Fibroblast of lung (primary cell): ENCODE measurements around the gene GCSH. TPM values are rescaled to one million over a fixed set of nuclear protein-coding genes. Genes with fewer than 3 reads are reported as not detected.

Experiments used
- DNase-seq, 2 donors: peaks; one replicate each; pipeline versions ENCODE4 v3.0.0 to v3.0.0-alpha.2; 2010; ENCODE audit warnings: low read depth in 2 of 2
- H2AFZ ChIP-seq: 2 replicates; pipeline ENCODE4 v1.5.1; 2012; ENCODE audit warnings: low read length, control low read depth, inconsistent platforms
- H3K27ac ChIP-seq: 2 replicates; pipeline ENCODE4 v1.5.1; 2011; ENCODE audit warnings: low read length, control low read depth; ENCODE audit not compliant: insufficient read depth
- H3K27me3 ChIP-seq: 2 replicates; pipeline ENCODE4 v1.5.1; 2011; ENCODE audit warnings: mild to moderate bottlenecking, low read length; ENCODE audit not compliant: control insufficient read depth, insufficient read depth
- H3K36me3 ChIP-seq: 2 replicates; pipeline ENCODE4 v1.5.1; 2011; ENCODE audit warnings: low read length; ENCODE audit not compliant: control insufficient read depth, insufficient read depth
- H3K4me1 ChIP-seq: 2 replicates; pipeline ENCODE4 v1.5.1; 2011; ENCODE audit warnings: low read length; ENCODE audit not compliant: control insufficient read depth, insufficient read depth; ENCODE audit errors: extremely low read depth
- H3K4me2 ChIP-seq: 2 replicates; pipeline ENCODE4 v1.5.1; 2011; ENCODE audit warnings: low read length, control low read depth; ENCODE audit not compliant: insufficient read depth; ENCODE audit errors: extremely low read depth
- H3K4me3 ChIP-seq, 4 experiments: fragments of 200-600 bp in 1 of 4; sonication (generic) in 1 of 4; replicated peaks in 1 of 4; 2 replicates each; pipeline ENCODE4 v1.5.1; 2011 to 2016; ENCODE audit warnings: low read length in 4 of 4, low read depth in 3 of 4, mild to moderate bottlenecking in 3 of 4, control low read depth in 2 of 4, inconsistent platforms in 1 of 4, mixed read lengths in 1 of 4; ENCODE audit not compliant: insufficient read depth in 1 of 4; ENCODE audit errors: control extremely low read depth in 1 of 4
- H3K79me2 ChIP-seq: 2 replicates; pipeline ENCODE4 v1.5.1; 2012; ENCODE audit warnings: mild to moderate bottlenecking, low read length, inconsistent platforms; ENCODE audit not compliant: control insufficient read depth, insufficient read depth
- H3K9ac ChIP-seq: 2 replicates; pipeline ENCODE4 v1.5.1; 2011; ENCODE audit warnings: mild to moderate bottlenecking, low read length, control low read depth; ENCODE audit not compliant: insufficient read depth
- H3K9me3 ChIP-seq: 2 replicates; pipeline ENCODE4 v1.5.1; 2012; ENCODE audit warnings: low read depth, low read length; ENCODE audit not compliant: control insufficient read depth, insufficient read depth
- H4K20me1 ChIP-seq: 2 replicates; pipeline ENCODE4 v1.5.1; 2011; ENCODE audit warnings: low read length; ENCODE audit not compliant: control insufficient read depth, insufficient read depth; ENCODE audit errors: extremely low read depth
- CTCF ChIP-seq, 2 donors: IDR thresholded peaks in 1 of 2; conservative IDR thresholded peaks in 1 of 2; 1 replicate in 1 of 2; 2 replicates in 1 of 2; pipeline ENCODE4 v1.5.1; 2011 to 2012; ENCODE audit warnings: low read length in 2 of 2, control low read depth in 1 of 2, inconsistent platforms in 1 of 2, low read depth in 1 of 2, mild to moderate bottlenecking in 1 of 2
- EZH2 ChIP-seq: IDR thresholded peaks from 2 replicates; pipeline ENCODE4 v1.5.1; 2012; ENCODE audit warnings: low read length, control low read depth, mild to moderate bottlenecking; ENCODE audit errors: missing control alignments
- polyA plus RNA-seq, 2 donors: library from polyadenylated mRNA; depleted of rRNA in 1 of 2; stranded (reverse) in 1 of 2; unstranded in 1 of 2; fragments of >200 nt; gene quantifications; 2 replicates each; pipeline ENCODE4 v1.2.1, GENCODE V29; 2011 to 2012; ENCODE audit warnings: missing spikeins in 1 of 2
- total RNA-seq: library from RNA; depleted of rRNA; stranded (reverse); fragments of >200 nt; gene quantifications from 2 replicates; pipeline ENCODE4 v1.2.1, GENCODE V29; 2014

The GCSH gene
- total and polyA plus RNA-seq, 2 donors (not counting 1 experiment from before 2014, with no cell fraction given) = 15.0 to 29.9 TPM

GRCh38 chr16:81040131-81040530 is 56.1 kb downstream of the GCSH start:
- no peak overlapping the region for H3K4me3 ChIP-seq
- peaks cover 7% of the 10 kb centered on the region for H3K36me3 ChIP-seq
- H3K4me2 ChIP-seq = no peak overlapping the region
- no peak for TF ChIP-seq CTCF (conservative IDR thresholded peaks at IDR 0.05 in 1 of 2, IDR thresholded peaks at IDR 0.05 in 1 of 2; ENCODE audit: low read depth in 1 of 2, low read length in 2 of 2)
- TF ChIP-seq EZH2 = no peak
- H3K27ac ChIP-seq = no peak overlapping the region
- no peaks in the 10 kb centered on the region for H4K20me1 ChIP-seq
- no peak overlapping the region for H2AFZ ChIP-seq
- no peaks in the 10 kb centered on the region for H3K4me1 ChIP-seq
- H3K27me3 ChIP-seq = no peaks in the 10 kb centered on the region
- no peak for DNase-seq
- H3K9ac ChIP-seq = no peak overlapping the region
- H3K79me2 ChIP-seq = peaks cover 18% of the 10 kb centered on the region
- H3K9me3 ChIP-seq = no peaks in the 10 kb centered on the region

GRCh38 chr16:81036751-81037350 is 59.3 kb downstream of the GCSH start:
- Histone ChIP-seq H3K79me2 (peaks cover 18% of the 10 kb centered on the region), H3K27ac (peak overlapping the region; percentile 53), H3K4me2 (peak overlapping the region; percentile 95), H3K9me3 (no peaks in the 10 kb centered on the region), H4K20me1 (no peaks in the 10 kb centered on the region), H3K4me3 (peak overlapping the region; percentile 74 to 90 (median 78)), H3K9ac (peak overlapping the region; percentile 67), H2AFZ (peak overlapping the region; percentile 61), H3K27me3 (no peaks in the 10 kb centered on the region), H3K4me1 (no peaks in the 10 kb centered on the region), H3K36me3 (no peaks in the 10 kb centered on the region)
- peak in 1 of 2 donors; percentile 11 for DNase-seq
- no peak for TF ChIP-seq EZH2
- TF ChIP-seq CTCF (conservative IDR thresholded peaks at IDR 0.05 in 1 of 2, IDR thresholded peaks at IDR 0.05 in 1 of 2; ENCODE audit: low read depth in 1 of 2, low read length in 2 of 2) = no peak

- Histone ChIP-seq H4K20me1 (no peaks in the 10 kb centered on the region), H3K79me2 (peaks cover 18% of the 10 kb centered on the region), H3K27me3 (no peaks in the 10 kb centered on the region), H3K4me2 (peak overlapping the region; percentile 95), H3K4me1 (no peaks in the 10 kb centered on the region), H3K9ac (peak overlapping the region; percentile 67), H2AFZ (peak overlapping the region; percentile 74), H3K27ac (peak overlapping the region; percentile 53), H3K36me3 (no peaks in the 10 kb centered on the region), H3K9me3 (no peaks in the 10 kb centered on the region), H3K4me3 (peak overlapping the region; percentile 74 to 90 (median 78))
- peak; percentile 15 to 29 for DNase-seq
- TF ChIP-seq EZH2 = no peak
- no peak for TF ChIP-seq CTCF (conservative IDR thresholded peaks at IDR 0.05 in 1 of 2, IDR thresholded peaks at IDR 0.05 in 1 of 2; ENCODE audit: low read depth in 1 of 2, low read length in 2 of 2)
Measured at GRCh38 chr16:81035975-81036750, 60.0 kb downstream of the GCSH start.
